Spleen (tissue), 11 donors: Measurements from ENCODE around the gene NRAP. TPM values are rescaled to one million over a fixed set of nuclear protein-coding genes. Genes with fewer than 3 reads are reported as not detected.

Experiments
- DNase-seq: peaks from one replicate; pipeline ENCODE4 v3.0.0-alpha.2; 2020
- H3K27ac ChIP-seq, 8 donors: fragments of 200-600 bp; sonication (generic) in 7 of 8; 1 replicate in 4 of 8; 2 replicates in 4 of 8; pipeline versions ENCODE4 v1.5.0 to v1.8.0; 2016 to 2021; ENCODE audit warnings: inconsistent platforms in 4 of 8, mild to moderate bottlenecking in 4 of 8, moderate library complexity in 1 of 8
- H3K27me3 ChIP-seq, 7 donors: fragments of 200-600 bp; sonication (generic) in 6 of 7; replicated peaks in 1 of 7; 1 replicate in 4 of 7; 2 replicates in 3 of 7; pipeline versions ENCODE4 v1.5.0 to v1.8.0; 2016 to 2021; ENCODE audit warnings: inconsistent platforms in 3 of 7, mild to moderate bottlenecking in 1 of 7
- H3K36me3 ChIP-seq, 6 donors: fragments of 200-600 bp; sonication (generic) in 5 of 6; 1 replicate in 4 of 6; 2 replicates in 2 of 6; pipeline versions ENCODE4 v1.5.0 to v1.8.0; 2016 to 2021; ENCODE audit warnings: inconsistent platforms in 2 of 6
- H3K4me1 ChIP-seq, 6 donors: fragments of 200-600 bp; sonication (generic) in 5 of 6; 1 replicate in 3 of 6; 2 replicates in 3 of 6; pipeline versions ENCODE4 v1.5.0 to v1.8.0; 2016 to 2021; ENCODE audit warnings: inconsistent platforms in 3 of 6
- H3K4me3 ChIP-seq, 8 donors: fragments of 200-600 bp; sonication (generic) in 7 of 8; 1 replicate in 4 of 8; 2 replicates in 4 of 8; pipeline versions ENCODE4 v1.5.0 to v1.8.0; 2016 to 2021; ENCODE audit warnings: inconsistent platforms in 4 of 8, mild to moderate bottlenecking in 4 of 8, moderate library complexity in 2 of 8
- H3K9me3 ChIP-seq, 8 donors: fragments of 200-600 bp; sonication (generic) in 7 of 8; 1 replicate in 4 of 8; 2 replicates in 4 of 8; pipeline versions ENCODE4 v1.5.0 to v1.8.0; 2016 to 2021; ENCODE audit warnings: inconsistent platforms in 4 of 8
- POLR2A ChIP-seq, 3 donors: fragments of 450-650 bp; IDR thresholded peaks; one replicate each; pipeline ENCODE4 v1.5.1; 2017; ENCODE audit warnings: antibody characterized with exemption in 3 of 3, mild to moderate bottlenecking in 1 of 3
- POLR2AphosphoS5 ChIP-seq, 3 donors: sonication (generic); formaldehyde crosslinking; IDR thresholded peaks; one replicate each; pipeline ENCODE4 v1.5.1; 2017; ENCODE audit warnings: antibody characterized with exemption in 3 of 3
- WGBS, 5 donors: extraction: QIAGEN DNeasy Blood & Tissue Kit in 3 of 5; methylation state at CpG; one replicate each; pipeline versions ENCODE4 v1.1.5 to v1.1.7; 2013 to 2018; 5-methylcytosine and 5-hydroxymethylcytosine counted together
- intact Hi-C: fragments of 100-400 bp; cut with DNase I; formaldehyde crosslinking; loops from one replicate; pipeline ENCODE4 v1.15.0; 2023; ENCODE audit warnings: low total_unique reads
- polyA plus RNA-seq, 3 donors: library from polyadenylated mRNA; stranded (reverse); fragments of 200-250 nt; gene quantifications; one replicate each; pipeline ENCODE4 v1.2.1, GENCODE V29; 2013
- total RNA-seq, 7 donors: library from RNA; depleted of rRNA in 3 of 7; stranded (reverse); fragments of >200 nt in 3 of 7; fragmentation: NEBNext Ultra II Directional in 4 of 7; extraction: Animal tissue kit (Norgen Biotek cat#: 25700) in 4 of 7; gene quantifications; one replicate each; pipeline versions ENCODE4 v1.1.0 to v1.2.1, GENCODE V29; 2016 to 2021
- TF ChIP-seq, protein P1 (sequence below), 11 experiments: fragments of 200-600 bp in 7 of 11; fragments of 450-650 bp in 4 of 11; sonication (generic) in 4 of 11; IDR thresholded peaks in 8 of 11; conservative IDR thresholded peaks in 3 of 11; 1 replicate in 7 of 11; 2 replicates in 4 of 11; pipeline versions ENCODE4 v1.4.0 to v1.8.0; 2016 to 2021; ENCODE audit warnings: antibody characterized with exemption in 11 of 11, inconsistent platforms in 4 of 11, mild to moderate bottlenecking in 1 of 11
- donor health status: healthy with polysubstance abuse.
- donor health status: DM: no; HTN: no; CAD: no; lungs with moderate emphysema.
- donor health status: DM: no; HTN: no; CAD: no.
- donor health status: Bipolar disorder and iron deficiency.
- donor health status: healthy.
- donor health status: DM: no; HTN: no; CAD: no.
- donor health status: DM: yes; HTN: yes; CAD: no.

The NRAP gene
- total and polyA plus RNA-seq, 10 donors = 0.03 to 0.13 (median 0.04) TPM; not detected in 6

DNA sequence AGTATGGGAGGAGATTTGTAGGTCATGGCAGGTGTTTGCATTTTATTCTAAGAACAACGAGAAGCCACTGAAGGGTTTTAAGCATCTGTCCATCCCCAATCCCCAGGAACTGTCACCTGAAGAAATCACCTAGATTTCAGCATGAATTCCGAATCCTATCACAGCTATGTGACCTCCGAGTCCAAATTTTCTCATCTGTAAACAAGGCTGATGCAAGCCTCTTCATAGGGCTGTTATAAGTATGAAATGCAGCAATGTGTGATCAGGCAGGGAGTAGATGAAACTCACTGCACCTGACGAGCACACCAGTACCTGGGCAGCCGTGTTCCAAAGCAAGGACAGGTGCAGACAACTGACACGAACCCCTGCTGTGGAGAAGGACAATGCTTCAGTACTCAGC is 97.0 kb downstream of the NRAP start:
- 66 to 85% (median 70%) methylated on average over 5 to 6 of the region's 6 CpGs for WGBS, 5 donors
- no peak overlapping the region for H3K27ac ChIP-seq
- H3K27me3 ChIP-seq = no peaks in the 10 kb centered on the region
- no peak for DNase-seq
- intact Hi-C loops = no loop called here
- no peaks in the 10 kb centered on the region for H3K9me3 ChIP-seq
- no peak overlapping the region for H3K4me3 ChIP-seq
- TF ChIP-seq POLR2AphosphoS5 (IDR thresholded peaks at IDR 0.05) = no peak
- TF ChIP-seq POLR2A (IDR thresholded peaks at IDR 0.05) = no peak
- TF ChIP-seq, protein P1, sequence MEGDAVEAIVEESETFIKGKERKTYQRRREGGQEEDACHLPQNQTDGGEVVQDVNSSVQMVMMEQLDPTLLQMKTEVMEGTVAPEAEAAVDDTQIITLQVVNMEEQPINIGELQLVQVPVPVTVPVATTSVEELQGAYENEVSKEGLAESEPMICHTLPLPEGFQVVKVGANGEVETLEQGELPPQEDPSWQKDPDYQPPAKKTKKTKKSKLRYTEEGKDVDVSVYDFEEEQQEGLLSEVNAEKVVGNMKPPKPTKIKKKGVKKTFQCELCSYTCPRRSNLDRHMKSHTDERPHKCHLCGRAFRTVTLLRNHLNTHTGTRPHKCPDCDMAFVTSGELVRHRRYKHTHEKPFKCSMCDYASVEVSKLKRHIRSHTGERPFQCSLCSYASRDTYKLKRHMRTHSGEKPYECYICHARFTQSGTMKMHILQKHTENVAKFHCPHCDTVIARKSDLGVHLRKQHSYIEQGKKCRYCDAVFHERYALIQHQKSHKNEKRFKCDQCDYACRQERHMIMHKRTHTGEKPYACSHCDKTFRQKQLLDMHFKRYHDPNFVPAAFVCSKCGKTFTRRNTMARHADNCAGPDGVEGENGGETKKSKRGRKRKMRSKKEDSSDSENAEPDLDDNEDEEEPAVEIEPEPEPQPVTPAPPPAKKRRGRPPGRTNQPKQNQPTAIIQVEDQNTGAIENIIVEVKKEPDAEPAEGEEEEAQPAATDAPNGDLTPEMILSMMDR (IDR thresholded peaks at IDR 0.05 in 8 of 11, conservative IDR thresholded peaks at IDR 0.05 in 3 of 11) = no peak
- H3K4me1 ChIP-seq = peaks cover 0 to 8% (median 5%) of the 10 kb centered on the region in 6 donors
- no peaks in the 10 kb centered on the region for H3K36me3 ChIP-seq

DNA sequence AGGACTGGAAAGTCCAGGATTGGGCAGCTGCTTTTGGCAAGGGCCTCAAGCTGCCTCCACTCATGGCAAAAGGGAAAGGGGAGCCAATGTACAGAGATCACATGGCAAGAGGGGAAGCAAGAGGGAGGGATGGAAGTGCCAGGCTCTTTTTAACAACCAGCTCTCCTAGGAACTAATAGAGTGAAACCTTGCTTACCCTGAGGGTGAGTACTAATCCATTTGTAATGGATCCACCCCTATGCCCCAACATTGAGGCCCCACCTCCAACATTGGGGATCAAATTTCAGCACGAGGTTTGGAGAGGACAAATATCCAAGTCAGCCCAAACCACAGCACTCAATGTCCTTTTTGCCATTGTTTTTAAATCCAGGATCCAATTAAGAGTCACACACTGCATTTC is 98.5 kb downstream of the NRAP start:
- intact Hi-C loops = no loop called here

DNA sequence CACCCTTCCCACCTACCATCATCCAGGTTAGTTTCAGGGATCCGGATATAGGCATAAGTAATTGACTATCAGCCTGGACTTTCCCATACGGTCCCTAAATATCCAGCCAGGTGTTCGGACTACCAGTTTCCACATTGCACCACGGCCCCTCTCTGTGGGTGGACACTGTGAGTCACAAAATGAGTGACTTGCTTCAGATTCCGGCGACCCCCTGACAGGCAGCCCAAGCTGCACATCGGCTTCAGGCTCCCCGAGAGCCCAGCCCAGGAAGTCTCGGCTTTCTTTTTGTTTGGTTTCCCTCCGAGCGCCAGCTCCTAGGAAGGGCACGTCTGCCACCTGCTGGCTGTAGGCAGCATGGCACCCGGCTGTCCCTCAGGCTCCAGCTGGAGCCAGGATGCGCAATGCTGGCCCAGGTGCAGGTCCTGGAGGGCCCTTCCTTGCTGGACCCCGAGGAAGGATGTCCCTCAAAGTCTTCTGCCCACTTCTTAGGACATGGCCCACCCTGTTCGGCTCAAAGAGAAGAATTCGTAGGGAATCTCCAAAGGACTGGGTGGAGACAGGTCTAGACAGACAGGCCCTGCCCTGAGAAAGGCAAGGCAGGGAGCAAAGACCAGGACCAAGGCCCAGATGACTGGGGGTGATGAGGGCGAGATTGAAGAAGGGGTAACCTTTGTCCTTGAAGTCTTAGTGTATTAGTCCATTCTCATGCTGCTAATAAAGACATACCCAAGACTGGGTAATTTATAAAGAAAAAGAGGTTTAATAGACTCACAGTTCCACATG is 100.3 kb downstream of the NRAP start:
- peaks cover 0 to 5% (median 0%) of the 10 kb centered on the region in 7 donors for H3K27me3 ChIP-seq
- H3K27ac ChIP-seq = no peak overlapping the region
- 10 to 21% (median 15%) methylated on average over 17 to 18 of the region's 18 CpGs for WGBS, 5 donors
- peak; percentile 90 for DNase-seq
- peak overlapping the region in 6 of 8 donors; percentile 22 to 68 (median 30) for H3K4me3 ChIP-seq
- peaks cover 0 to 8% (median 5%) of the 10 kb centered on the region in 6 donors for H3K4me1 ChIP-seq
- TF ChIP-seq, protein P1 (IDR thresholded peaks at IDR 0.05 in 8 of 11, conservative IDR thresholded peaks at IDR 0.05 in 3 of 11) = peak; percentile 83 to 98 (median 95)
- TF ChIP-seq POLR2AphosphoS5 (IDR thresholded peaks at IDR 0.05) = peak in 2 of 3 donors; percentile 22 to 30
- no peak for TF ChIP-seq POLR2A (IDR thresholded peaks at IDR 0.05)
- intact Hi-C loops = no loop called here
- H3K36me3 ChIP-seq = no peaks in the 10 kb centered on the region
- H3K9me3 ChIP-seq = no peaks in the 10 kb centered on the region

More for the DNA sequence above, 98.5 kb downstream of the NRAP start:
- 0 to 43% (median 23%) methylated on average over 1 of the region's 1 CpG for WGBS, 5 donors
- H3K4me3 ChIP-seq = no peak overlapping the region
- no peak for TF ChIP-seq POLR2AphosphoS5 (IDR thresholded peaks at IDR 0.05)
- TF ChIP-seq POLR2A (IDR thresholded peaks at IDR 0.05) = no peak
- TF ChIP-seq, protein P1 (IDR thresholded peaks at IDR 0.05 in 8 of 11, conservative IDR thresholded peaks at IDR 0.05 in 3 of 11) = no peak
- no peaks in the 10 kb centered on the region for H3K9me3 ChIP-seq
- no peak overlapping the region for H3K27ac ChIP-seq
- H3K27me3 ChIP-seq = no peaks in the 10 kb centered on the region
- H3K4me1 ChIP-seq = peaks cover 0 to 8% (median 5%) of the 10 kb centered on the region in 6 donors
- DNase-seq = no peak
- H3K36me3 ChIP-seq = no peaks in the 10 kb centered on the region

DNA sequence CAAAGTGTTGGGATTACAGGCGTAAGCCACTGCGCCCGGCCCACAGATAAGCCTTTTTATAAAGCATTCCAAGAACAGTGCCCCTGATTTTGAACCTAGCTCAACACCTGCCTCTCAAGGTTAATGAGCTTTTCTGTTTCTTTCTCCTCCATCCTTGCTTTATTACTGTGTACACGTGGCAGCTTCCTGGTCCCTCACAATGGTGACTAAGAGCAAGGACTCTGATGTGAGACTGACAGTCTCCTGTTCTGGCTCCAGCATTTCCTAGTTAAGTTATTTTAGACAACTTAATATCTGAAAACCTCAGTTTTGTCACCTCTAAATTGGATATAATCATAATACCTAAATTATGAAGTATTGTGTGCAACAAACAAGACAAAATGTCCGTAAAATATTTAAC is 101.1 kb downstream of the NRAP start:
- DNase-seq = no peak
- H3K27me3 ChIP-seq = peaks cover 0 to 7% (median 0%) of the 10 kb centered on the region in 7 donors
- H3K36me3 ChIP-seq = no peaks in the 10 kb centered on the region
- 79 to 90% (median 88%) methylated on average over 5 of the region's 5 CpGs for WGBS, 5 donors
- TF ChIP-seq POLR2AphosphoS5 (IDR thresholded peaks at IDR 0.05) = no peak
- TF ChIP-seq POLR2A (IDR thresholded peaks at IDR 0.05) = no peak
- TF ChIP-seq, protein P1 (IDR thresholded peaks at IDR 0.05 in 8 of 11, conservative IDR thresholded peaks at IDR 0.05 in 3 of 11) = no peak
- intact Hi-C loops = no loop called here
- no peaks in the 10 kb centered on the region for H3K9me3 ChIP-seq
- H3K27ac ChIP-seq = no peak overlapping the region
- peaks cover 0 to 9% (median 5%) of the 10 kb centered on the region in 6 donors for H3K4me1 ChIP-seq
- H3K4me3 ChIP-seq = no peak overlapping the region
